ENCODE results near the gene USE1. TPM values are rescaled to one million over a fixed set of nuclear protein-coding genes. Genes with fewer than 3 reads are reported as not detected.

USE1 gene
- total and polyA plus RNA-seq, 2 of the 4 experiments (the other 2 are of a cell fraction), result 17.2 to 24.2 TPM

DNA sequence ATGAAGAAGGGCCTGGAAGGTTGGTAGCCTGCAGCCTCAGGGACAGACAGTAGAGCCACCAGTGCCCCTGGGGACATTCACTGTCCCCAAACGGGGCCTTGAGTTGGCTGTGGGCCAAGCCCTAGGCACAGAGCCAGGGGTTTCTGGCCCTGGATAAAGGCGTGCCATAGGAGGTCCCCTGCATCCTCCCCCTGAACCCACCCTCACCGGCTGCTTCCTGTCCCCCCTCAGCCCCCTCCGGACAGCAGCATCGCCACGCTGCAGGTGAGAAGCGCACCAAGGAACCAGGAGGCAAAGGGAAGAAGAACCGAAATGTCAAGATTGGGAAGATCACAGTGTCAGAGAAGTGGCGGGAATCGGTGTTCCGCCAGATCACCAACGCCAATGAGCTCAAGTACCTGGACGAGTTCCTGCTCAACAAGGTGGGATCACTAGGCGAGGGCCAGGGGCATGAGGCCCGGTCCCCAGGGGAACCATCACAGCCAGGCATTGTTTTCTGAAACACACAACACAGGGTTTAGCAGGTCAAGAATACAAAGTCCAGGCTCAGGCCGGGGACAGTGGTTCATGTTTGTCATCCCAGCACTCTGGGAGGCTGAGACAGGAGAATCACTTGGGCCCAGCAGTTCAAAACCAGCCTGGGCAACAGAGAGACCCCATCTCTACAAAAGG is 14.6 kb upstream of the USE1 start:
- WGBS, 2 experiments (ENCODE audit: extremely low coverage in 2 of 2, insufficient read length in 1 of 2), result 50% methylated on average over 2 of the region's 16 CpGs; no CpG with 5 or more reads in 1 of the 2 experiments
- intact Hi-C loops (cut with micrococcal nuclease), result no loop called here
- ChIA-PET CTCF (no interaction called here), POLR2A (ENCODE audit: unreplicated experiment) (no interaction called here)
- H2BK5ac ChIP-seq (ENCODE audit: low read depth, low read length, poor library complexity, severe bottlenecking), result no peak overlapping the region
- H2BK20ac ChIP-seq (ENCODE audit: low read depth, low read length), result no peak overlapping the region
- H3K56ac ChIP-seq (ENCODE audit: extremely low read depth, insufficient read depth, low read length), result no peak overlapping the region
- H3K4me2 ChIP-seq (ENCODE audit: low read depth, low read length), result no peak overlapping the region
- no peak overlapping the region for H2AFZ ChIP-seq (replicated peaks; ENCODE audit: low read length, poor library complexity)
- no peaks in the 10 kb centered on the region for H3K27me3 ChIP-seq (ENCODE audit: control insufficient read depth, insufficient read depth, low read length)
- H2BK120ac ChIP-seq (ENCODE audit: low read depth, low read length), result no peak overlapping the region
- peaks cover 3% of the 10 kb centered on the region; the same call in 1 of the 2 replicates for H3K9me1 ChIP-seq (ENCODE audit: insufficient read depth, low read length)
- no peak overlapping the region for H3K18ac ChIP-seq (ENCODE audit: low read depth, low read length)
- no TSS peak for BruUV-seq (replicated peaks)
- no peak overlapping the region for H3K9ac ChIP-seq (ENCODE audit: low read depth, low read length)
- H4K8ac ChIP-seq (ENCODE audit: low read depth in 2 of 2, low read length in 2 of 2), result no peak overlapping the region
- dilution Hi-C loops (cut with HindIII; ENCODE audit: low sequenced_read_pairs, unreplicated experiment), result no loop called here
- no peak overlapping the region for H2AK9ac ChIP-seq (replicated peaks; ENCODE audit: low read depth, low read length, poor library complexity)
- H3K79me1 ChIP-seq (ENCODE audit: low read depth in 1 of 2, low read length in 2 of 2), result peaks cover 9 to 18% of the 10 kb centered on the region in 2 experiments; a peak in 3 of 4 replicates
- TF ChIP-seq NFE2L2 (IDR thresholded peaks at IDR 0.05; ENCODE audit: low read depth, low read length), result no peak
- TF ChIP-seq CTCF (conservative IDR thresholded peaks at IDR 0.05; ENCODE audit: low read depth, low read length), result no peak
- TF ChIP-seq RCOR1 (IDR thresholded peaks at IDR 0.05; ENCODE audit: insufficient replicate concordance, low read length), result no peak
- no peak for TF ChIP-seq CEBPB (IDR thresholded peaks at IDR 0.05; ENCODE audit: low read depth, low read length)
- no peak for TF ChIP-seq POLR2A (IDR thresholded peaks at IDR 0.05; ENCODE audit: low read depth, low read length)
- TF ChIP-seq MAZ (IDR thresholded peaks at IDR 0.05; ENCODE audit: borderline replicate concordance, low read depth, low read length), result no peak
- no peak for TF ChIP-seq RFX5 (IDR thresholded peaks at IDR 0.05; ENCODE audit: low read depth, low read length)
- TF ChIP-seq ELK1 (IDR thresholded peaks at IDR 0.05; ENCODE audit: borderline replicate concordance, low read depth, low read length), result no peak
- TF ChIP-seq BHLHE40 (IDR thresholded peaks at IDR 0.05; ENCODE audit: low read depth, low read length), result no peak
- TF ChIP-seq, protein P1, sequence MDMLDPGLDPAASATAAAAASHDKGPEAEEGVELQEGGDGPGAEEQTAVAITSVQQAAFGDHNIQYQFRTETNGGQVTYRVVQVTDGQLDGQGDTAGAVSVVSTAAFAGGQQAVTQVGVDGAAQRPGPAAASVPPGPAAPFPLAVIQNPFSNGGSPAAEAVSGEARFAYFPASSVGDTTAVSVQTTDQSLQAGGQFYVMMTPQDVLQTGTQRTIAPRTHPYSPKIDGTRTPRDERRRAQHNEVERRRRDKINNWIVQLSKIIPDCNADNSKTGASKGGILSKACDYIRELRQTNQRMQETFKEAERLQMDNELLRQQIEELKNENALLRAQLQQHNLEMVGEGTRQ (IDR thresholded peaks at IDR 0.05; ENCODE audit: low read depth, low read length), result no peak
- no peaks in the 10 kb centered on the region for H3K4me1 ChIP-seq (ENCODE audit: control insufficient read depth, insufficient read depth, low read length)
- H3K27ac ChIP-seq (ENCODE audit: insufficient read depth, low read length), result no peak overlapping the region
- DNase-seq (no peak), ATAC-seq (ENCODE audit: low read depth) (no peak)
- no peak overlapping the region for H3K4me3 ChIP-seq (ENCODE audit: insufficient read depth, low read depth, low read length)
- peaks cover 12% of the 10 kb centered on the region for H4K20me1 ChIP-seq (ENCODE audit: insufficient read depth, low read length)
- in situ Hi-C loops (cut with MboI; ENCODE audit: low sequenced_read_pairs), result loop anchor here (10.0 kb wide), 1 partner anchor 84 kb away; the partner anchor contains the start of gene ANKLE1
- H2BK15ac ChIP-seq (ENCODE audit: low read depth, low read length), result no peak overlapping the region
- no peak overlapping the region for H3K4ac ChIP-seq (ENCODE audit: low read depth, low read length)
- no peak overlapping the region for H4K5ac ChIP-seq (ENCODE audit: low read depth, low read length)
- H2AK5ac ChIP-seq (ENCODE audit: low read depth, low read length), result no peak overlapping the region
- no peak overlapping the region for H4K91ac ChIP-seq (ENCODE audit: insufficient read depth, low read depth, low read length)
- no peak overlapping the region for H3K23ac ChIP-seq (ENCODE audit: low read depth, low read length)
- no peaks in the 10 kb centered on the region for H3K9me3 ChIP-seq (ENCODE audit: control insufficient read depth, insufficient read depth, low read length)
- H3K36me3 ChIP-seq (ENCODE audit: control insufficient read depth, insufficient read depth, low read length), result peaks cover 79% of the 10 kb centered on the region
- H3K14ac ChIP-seq (replicated peaks; ENCODE audit: low read depth, low read length), result no peak overlapping the region

Data from IMR-90 (cell line).